Epithelial cell of esophagus (primary cell): ENCODE measurements around the gene DMWD.
"Not testable (repeated sequence)": the region's sequence is repeated elsewhere in the genome, so short reads cannot be mapped to it uniquely, and the experiment has no call there.

Experiments
- DNase-seq: peaks from one replicate; pipeline ENCODE4 v3.0.0; 2010; ENCODE audit warnings: low read depth
- H3K4me3 ChIP-seq: 2 replicates; pipeline ENCODE4 v1.5.1; 2011; ENCODE audit warnings: mild to moderate bottlenecking, low read length, control low read depth
- CTCF ChIP-seq: IDR thresholded peaks from 2 replicates; pipeline ENCODE4 v1.5.1; 2011; ENCODE audit warnings: low read depth, mild to moderate bottlenecking, low read length, control low read depth, inconsistent platforms; ENCODE audit not compliant: insufficient read depth; ENCODE audit errors: missing control alignments

The DMWD gene

DNA sequence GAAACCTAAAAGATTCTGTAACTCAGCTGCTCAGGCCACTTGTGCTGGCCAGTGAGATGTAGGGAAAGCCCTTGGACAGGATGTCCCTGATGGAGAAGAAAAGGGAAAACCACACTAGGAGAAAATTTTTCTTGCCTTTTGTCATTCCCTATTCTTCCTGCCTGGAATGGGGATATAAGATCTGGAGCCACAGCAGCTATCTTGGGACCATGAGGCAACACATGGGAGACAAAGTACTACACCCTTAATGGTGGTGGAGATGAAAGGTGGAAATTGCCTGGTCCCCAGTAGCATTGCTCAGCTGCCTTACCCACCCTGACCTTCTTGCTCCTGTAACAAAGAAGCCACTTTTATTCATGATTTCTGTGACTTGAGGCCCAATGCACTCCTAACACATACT, 13.1 kb upstream of the DMWD start:
- no peak for TF ChIP-seq CTCF
- no peak for DNase-seq
- H3K4me3 ChIP-seq, result no peak overlapping the region

- no peak for DNase-seq
- no peak overlapping the region for H3K4me3 ChIP-seq
- TF ChIP-seq CTCF, result no peak
These were observed 12.2 kb upstream of the DMWD start for GRCh38 chr19:45804959-45805230.

DNA sequence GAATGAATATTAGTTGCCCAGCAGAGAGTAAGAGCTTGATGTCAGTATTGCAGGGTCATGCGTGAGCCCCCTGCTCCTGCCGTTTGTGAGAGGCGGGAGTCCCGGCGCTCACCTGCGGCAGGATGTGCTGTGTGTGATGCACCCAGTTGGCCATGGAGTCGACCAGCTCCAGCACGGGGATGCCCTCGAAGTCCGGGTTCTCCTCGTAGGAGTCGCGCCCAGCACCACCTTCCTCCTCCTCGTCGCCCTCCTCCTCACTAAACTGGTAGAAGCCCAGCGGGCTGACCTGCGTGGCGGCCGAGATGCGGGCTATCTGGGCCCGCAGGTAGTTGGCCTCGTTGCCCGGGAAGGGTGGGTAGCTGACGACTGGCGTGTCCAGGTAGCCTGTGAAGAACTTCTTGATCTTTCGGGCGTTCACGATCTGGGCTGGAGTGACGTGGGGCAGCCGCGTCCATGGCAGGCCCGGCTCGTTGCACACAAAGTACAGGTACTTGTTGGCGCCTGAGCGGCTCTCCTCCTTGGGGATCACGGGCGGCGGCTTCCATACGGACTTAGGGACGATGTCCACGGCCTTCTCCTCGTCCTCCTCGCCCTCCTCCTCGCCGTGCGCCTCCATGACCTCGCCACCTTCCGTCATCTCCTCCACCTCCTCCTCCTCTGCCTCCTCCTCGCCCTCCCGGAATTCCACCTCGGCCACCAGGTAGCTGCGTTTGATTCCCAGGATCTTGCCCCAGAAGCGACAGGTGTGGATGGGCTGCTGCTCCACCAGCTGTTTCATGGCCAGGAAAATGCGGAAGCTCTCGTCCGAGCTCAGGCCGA, 11.7 kb upstream of the DMWD start:
- TF ChIP-seq CTCF, result no peak

DNA sequence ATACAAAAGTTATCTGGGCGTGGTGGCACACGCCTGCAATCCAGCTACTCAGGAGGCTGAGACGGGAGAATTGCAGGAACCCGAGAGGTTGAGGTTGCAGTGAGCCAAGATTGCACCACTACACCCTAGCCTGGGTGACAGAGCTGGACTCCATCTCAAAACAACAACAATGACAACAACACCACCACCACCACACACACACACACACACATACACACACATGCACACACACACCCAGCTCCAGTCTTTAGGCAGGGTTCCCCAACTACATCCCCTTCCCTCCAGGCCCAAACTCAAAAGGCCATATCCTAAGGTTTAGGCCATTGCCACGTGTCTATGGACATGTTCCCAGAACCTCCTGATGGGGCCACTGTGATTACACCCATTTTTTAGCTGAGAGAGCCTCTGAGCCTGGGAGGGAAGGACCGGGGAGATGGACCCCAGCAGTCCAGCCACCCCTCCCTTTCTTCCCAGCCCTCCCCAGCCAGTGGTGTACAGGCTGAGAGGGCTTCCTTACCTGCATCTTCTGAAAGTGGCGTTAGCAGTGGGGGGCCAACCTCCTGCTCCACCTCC, 9.0 kb upstream of the DMWD start:
- no peak for TF ChIP-seq CTCF
- no peak for DNase-seq
- no peak overlapping the region for H3K4me3 ChIP-seq

More for the DNA sequence above, 11.7 kb upstream of the DMWD start:
- no peak for DNase-seq
- no peak overlapping the region for H3K4me3 ChIP-seq

GRCh38 chr19:45800070-45800553, 7.5 kb upstream of the DMWD start:
- no peak for DNase-seq
- TF ChIP-seq CTCF, result no peak
- no peak overlapping the region for H3K4me3 ChIP-seq

GRCh38 chr19:45799541-45799940, 6.9 kb upstream of the DMWD start:
- DNase-seq, result peak; percentile 39
- not testable (repeated sequence) for H3K4me3 ChIP-seq

DNA sequence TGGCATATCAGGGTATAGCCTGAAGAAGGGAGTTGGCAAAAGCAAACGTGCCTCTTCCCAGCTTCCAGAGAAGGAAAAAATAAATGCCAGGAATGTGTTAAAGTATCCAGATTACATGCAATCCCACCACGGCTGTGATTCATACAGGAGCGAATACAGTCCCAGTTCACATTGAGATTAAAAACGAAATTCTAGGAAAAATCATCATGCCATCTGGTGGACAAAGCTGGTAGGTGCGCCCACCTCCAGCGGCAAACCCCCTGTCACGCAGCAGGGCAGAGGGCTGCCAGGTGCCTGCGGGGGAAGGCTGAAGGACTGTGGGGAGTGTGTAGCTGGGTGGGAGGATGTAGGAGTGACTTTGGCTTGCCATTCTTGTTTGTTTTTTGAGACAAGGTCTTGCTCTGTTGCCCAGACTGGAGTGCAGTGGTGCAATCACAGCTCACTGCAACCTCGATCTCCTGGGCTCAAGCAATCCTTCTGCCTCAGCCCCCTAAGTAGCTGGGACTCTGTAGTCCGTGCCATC, 6.4 kb upstream of the DMWD start:
- H3K4me3 ChIP-seq, result no peak overlapping the region
- DNase-seq, result peak; percentile 55
- peak; percentile 79 for TF ChIP-seq CTCF
